PC-3 (cell line): ENCODE data around the gene RTP3. TPM values are rescaled to one million over a fixed set of nuclear protein-coding genes. Genes with fewer than 3 reads are reported as not detected.

Source experiments
- ATAC-seq: fragments of 200-7000 bp; cut with Tn5 transposase; 2 replicates; pipeline ENCODE4 v1.9.1; 2020; ENCODE audit warnings: mild to moderate bottlenecking, moderate library complexity
- BruUV-seq: library from RNA; stranded (reverse); fragments of 400-500 nt; replicated peaks from 2 replicates; lab custom pipeline; 2021; lab: Mats Ljungman, UMichigan
- CTCF ChIA-PET: fragments of 300-600 bp; sonication (Branson Sonifier 250); formaldehyde crosslinking; loops from one replicate; lab custom pipeline; 2022; ENCODE audit warnings: antibody characterized with exemption; lab: Charles Lee
- POLR2A ChIA-PET: fragments of 300-600 bp; sonication (Branson Sonifier 250); formaldehyde crosslinking; loops from one replicate; lab custom pipeline; 2022; ENCODE audit warnings: antibody characterized with exemption; ENCODE audit not compliant: unreplicated experiment; lab: Charles Lee
- DNase-seq: peaks from one replicate; pipeline ENCODE4 v3.0.0-alpha.2; 2015
- H2AFZ ChIP-seq: fragments of 300-600 bp; sonication (generic); 2 replicates; pipeline ENCODE4 v1.6.0; 2016; ENCODE audit warnings: antibody characterized with exemption, low read length
- H3F3A ChIP-seq: fragments of 300-600 bp; sonication (generic); one replicate; pipeline ENCODE4 v1.6.0; 2017; ENCODE audit warnings: antibody characterized with exemption, low read length, control low read depth, mild to moderate bottlenecking; ENCODE audit not compliant: unreplicated experiment
- H3K27ac ChIP-seq: fragments of 300-600 bp; sonication (generic); 2 replicates; pipeline ENCODE4 v1.5.1; 2016; ENCODE audit warnings: mild to moderate bottlenecking, low read length
- H3K27me3 ChIP-seq: fragments of 300-600 bp; sonication (generic); 2 replicates; pipeline ENCODE4 v1.6.1; 2016; ENCODE audit warnings: low read length, mixed read lengths
- H3K36me3 ChIP-seq: fragments of 300-600 bp; sonication (generic); 2 replicates; pipeline ENCODE4 v1.6.1; 2016; ENCODE audit warnings: low read depth, mixed run types, low read length, mixed read lengths
- H3K4me1 ChIP-seq: fragments of 300-600 bp; sonication (generic); 2 replicates; pipeline ENCODE4 v1.5.1; 2016; ENCODE audit warnings: low read length; ENCODE audit not compliant: insufficient read depth
- H3K4me2 ChIP-seq: fragments of 300-600 bp; sonication (generic); 2 replicates; pipeline ENCODE4 v1.6.0; 2016; ENCODE audit warnings: low read length
- H3K4me3 ChIP-seq: fragments of 300-600 bp; sonication (generic); 2 replicates; pipeline ENCODE4 v1.5.1; 2016; ENCODE audit warnings: mild to moderate bottlenecking, low read length, mixed read lengths
- H3K79me2 ChIP-seq: fragments of 300-600 bp; sonication (generic); 2 replicates; pipeline ENCODE4 v1.6.1; 2017; ENCODE audit warnings: low read length, mixed read lengths
- H3K9ac ChIP-seq: fragments of 300-600 bp; sonication (generic); 2 replicates; pipeline ENCODE4 v1.6.0; 2016; ENCODE audit warnings: mild to moderate bottlenecking, low read length
- H3K9me2 ChIP-seq: fragments of 300-600 bp; sonication (generic); replicated peaks from 2 replicates; pipeline ENCODE4 v1.6.1; 2016; ENCODE audit warnings: mixed run types, low read length, mixed read lengths
- H3K9me3 ChIP-seq: fragments of 300-600 bp; sonication (generic); 2 replicates; pipeline ENCODE4 v1.6.1; 2016; ENCODE audit warnings: low read length, mixed read lengths
- H4K20me1 ChIP-seq: fragments of 300-600 bp; sonication (generic); 2 replicates; pipeline ENCODE4 v1.6.1; 2016; ENCODE audit warnings: low read length, mixed read lengths
- CTCF ChIP-seq: fragments of 300-600 bp; sonication (generic); conservative IDR thresholded peaks from 2 replicates; pipeline ENCODE4 v1.5.1; 2017; ENCODE audit warnings: antibody characterized with exemption, low read depth, mild to moderate bottlenecking, low read length
- EZH2 ChIP-seq: fragments of 300-600 bp; sonication (generic); IDR thresholded peaks from one replicate; pipeline ENCODE4 v1.6.1; 2017; ENCODE audit warnings: antibody characterized with exemption, mild to moderate bottlenecking, low read length; ENCODE audit not compliant: unreplicated experiment
- EZH2phosphoT487 ChIP-seq: fragments of 300-600 bp; sonication (generic); IDR thresholded peaks from 2 replicates; pipeline ENCODE4 v1.6.1; 2018; ENCODE audit warnings: mild to moderate bottlenecking, antibody characterized with exemption, low read length, borderline replicate concordance
- intact Hi-C: fragments of 100-400 bp; cut with micrococcal nuclease; formaldehyde crosslinking; loops from 2 replicates; pipeline ENCODE4 v1.9.0; 2023
- total RNA-seq: library from RNA; depleted of rRNA; stranded (reverse); fragments of >200 nt; gene quantifications from 2 replicates; pipeline ENCODE4 v1.2.3, GENCODE V29; 2014

RTP3 gene
- total RNA-seq, 1 experiment from 2014 or later = not detected

- Histone ChIP-seq H3K4me1 (no peaks in the 10 kb centered on the region; the same call in 1 of the 2 replicates), H3K9me2 (no peaks in the 10 kb centered on the region), H3K36me3 (no peaks in the 10 kb centered on the region), H3K9me3 (no peaks in the 10 kb centered on the region), H4K20me1 (no peaks in the 10 kb centered on the region), H3K4me3 (no peak overlapping the region), H3K27me3 (peaks cover 5% of the 10 kb centered on the region; the same call in 1 of the 2 replicates), H3K9ac (no peak overlapping the region), H3K27ac (no peak overlapping the region), H3K79me2 (no peaks in the 10 kb centered on the region), H2AFZ (no peak overlapping the region), H3K4me2 (no peak overlapping the region), H3F3A (no peaks in the 10 kb centered on the region)
- POLR2A ChIA-PET = no interaction called here
- BruUV-seq = no TSS peak
- DNase-seq = no peak
- CTCF ChIA-PET = no interaction called here
- TF ChIP-seq CTCF = no peak
- no peak for TF ChIP-seq EZH2phosphoT487
- TF ChIP-seq EZH2 = no peak
- intact Hi-C loops = no loop called here
- ATAC-seq = no peak
Observed at GRCh38 chr3:46478341-46478740, 19.4 kb upstream of the RTP3 start.

- no peaks in the 10 kb centered on the region for H3K79me2 ChIP-seq
- H3K9ac ChIP-seq = no peak overlapping the region
- H3F3A ChIP-seq = no peaks in the 10 kb centered on the region
- intact Hi-C loops = no loop called here
- no peak overlapping the region for H3K4me3 ChIP-seq
- H3K27ac ChIP-seq = no peak overlapping the region
- DNase-seq = no peak
- H3K36me3 ChIP-seq = no peaks in the 10 kb centered on the region
- H3K27me3 ChIP-seq = peaks cover 5% of the 10 kb centered on the region; the same call in 1 of the 2 replicates
- no peak overlapping the region for H2AFZ ChIP-seq
- no peaks in the 10 kb centered on the region for H3K9me3 ChIP-seq
- H3K9me2 ChIP-seq = no peaks in the 10 kb centered on the region
- no peaks in the 10 kb centered on the region; the same call in 1 of the 2 replicates for H3K4me1 ChIP-seq
- H4K20me1 ChIP-seq = no peaks in the 10 kb centered on the region
- H3K4me2 ChIP-seq = no peak overlapping the region
- CTCF ChIA-PET = no interaction called here
- POLR2A ChIA-PET = no interaction called here
- no TSS peak for BruUV-seq
- no peak for TF ChIP-seq EZH2phosphoT487
- no peak for TF ChIP-seq EZH2
- no peak for TF ChIP-seq CTCF
- ATAC-seq = no peak
Observed at GRCh38 chr3:46479021-46479420, 18.8 kb upstream of the RTP3 start.

- H3K4me1 ChIP-seq = no peaks in the 10 kb centered on the region; the same call in 1 of the 2 replicates
- DNase-seq (peak; percentile 13), ATAC-seq (no peak)
- no peaks in the 10 kb centered on the region for H3K79me2 ChIP-seq
- no peaks in the 10 kb centered on the region for H3F3A ChIP-seq
- TF ChIP-seq CTCF (no peak), EZH2 (no peak), EZH2phosphoT487 (no peak)
- H3K9me2 ChIP-seq = no peaks in the 10 kb centered on the region
- POLR2A ChIA-PET = no interaction called here
- H3K36me3 ChIP-seq = no peaks in the 10 kb centered on the region
- no peak overlapping the region for H3K27ac ChIP-seq
- CTCF ChIA-PET = no interaction called here
- intact Hi-C loops = no loop called here
- H4K20me1 ChIP-seq = no peaks in the 10 kb centered on the region
- peaks cover 5% of the 10 kb centered on the region; the same call in 1 of the 2 replicates for H3K27me3 ChIP-seq
- BruUV-seq = no TSS peak
- H3K4me2 ChIP-seq = no peak overlapping the region
- no peak overlapping the region for H3K4me3 ChIP-seq
- no peak overlapping the region for H3K9ac ChIP-seq
- H2AFZ ChIP-seq = no peak overlapping the region
- no peaks in the 10 kb centered on the region for H3K9me3 ChIP-seq
Observed at GRCh38 chr3:46479696-46480095, 18.1 kb upstream of the RTP3 start.
